ENCODE data around the gene PARP4.
"Not testable (repeated sequence)": the region's sequence is repeated elsewhere in the genome, so short reads cannot be mapped to it uniquely, and the experiment has no call there.

The PARP4 gene

GRCh38 chr13:24500977-24501376, 11.6 kb downstream of the PARP4 start:
- H3K14ac ChIP-seq (ENCODE audit: low read length) = no peak overlapping the region
- H3K4me1 ChIP-seq (ENCODE audit: control insufficient read depth in 2 of 2, insufficient read depth in 1 of 2, low read depth in 1 of 2, low read length in 2 of 2) = peaks cover 5 to 7% of the 10 kb centered on the region in 2 donors
- no CpG with 5 or more reads among the region's 2 CpGs for WGBS, 2 donors (ENCODE audit: extremely low coverage in 2 of 2, insufficient read length in 2 of 2, insufficient replicate concordance in 1 of 2)
- no peak overlapping the region for H2AK5ac ChIP-seq (ENCODE audit: low read depth, low read length)
- peaks cover 0 to 4% of the 10 kb centered on the region in 2 donors for H3K9me3 ChIP-seq (replicated peaks in 1 of 2; ENCODE audit: control insufficient read depth in 2 of 2, insufficient read depth in 1 of 2, low read depth in 1 of 2, low read length in 2 of 2)
- H2AFZ ChIP-seq (ENCODE audit: low read length) = no peak overlapping the region
- no peak overlapping the region for H2BK15ac ChIP-seq (ENCODE audit: low read length)
- H3K18ac ChIP-seq (ENCODE audit: low read length) = no peak overlapping the region
- H2BK12ac ChIP-seq (ENCODE audit: low read length) = no peak overlapping the region
- H3K27me3 ChIP-seq (ENCODE audit: control insufficient read depth in 3 of 3, insufficient read depth in 3 of 3, low read depth in 1 of 3, low read length in 3 of 3) = no peaks in the 10 kb centered on the region
- H3K23ac ChIP-seq (ENCODE audit: low read depth, low read length, poor library complexity) = no peak overlapping the region
- H2BK120ac ChIP-seq (ENCODE audit: low read depth, low read length) = no peak overlapping the region
- H4K91ac ChIP-seq (ENCODE audit: low read depth, low read length, poor library complexity) = no peak overlapping the region
- no peak overlapping the region for H4K8ac ChIP-seq (ENCODE audit: low read depth, low read length)
- H3K4me2 ChIP-seq (ENCODE audit: insufficient read depth, low read length, poor library complexity, severe bottlenecking) = no peak overlapping the region
- no peak for DNase-seq (ENCODE audit: low spot score)
- H2BK5ac ChIP-seq (ENCODE audit: low read length) = no peak overlapping the region
- H3K9ac ChIP-seq (ENCODE audit: low read depth, low read length, poor library complexity) = no peak overlapping the region
- no peak overlapping the region for H3K4ac ChIP-seq (ENCODE audit: low read length)
- H3K36me3 ChIP-seq (replicated peaks in 1 of 2; ENCODE audit: control insufficient read depth in 2 of 2, insufficient read depth in 2 of 2, low read length in 2 of 2) = peaks cover 10 to 59% of the 10 kb centered on the region in 2 donors
- H3K79me1 ChIP-seq (ENCODE audit: low read depth, low read length) = peaks cover 4% of the 10 kb centered on the region
- H3K27ac ChIP-seq (replicated peaks; ENCODE audit: low read length) = no peak overlapping the region
- no peak overlapping the region for H3K4me3 ChIP-seq (ENCODE audit: low read length in 2 of 2)

- H4K8ac ChIP-seq (ENCODE audit: low read depth, low read length) = no peak overlapping the region
- no CpG with 5 or more reads among the region's 1 CpG for WGBS, 2 donors (ENCODE audit: extremely low coverage in 2 of 2, insufficient read length in 2 of 2, insufficient replicate concordance in 1 of 2)
Observed at GRCh38 chr13:24497742-24498141, 14.8 kb downstream of the PARP4 start.

GRCh38 chr13:24496295-24496694, 16.3 kb downstream of the PARP4 start:
- H3K36me3 ChIP-seq (replicated peaks in 1 of 2; ENCODE audit: control insufficient read depth in 2 of 2, insufficient read depth in 2 of 2, low read length in 2 of 2) = peaks cover 18 to 90% of the 10 kb centered on the region in 2 donors

More at GRCh38 chr13:24497742-24498141, 14.8 kb downstream of the PARP4 start:
- Histone ChIP-seq H3K4me2 (ENCODE audit: insufficient read depth, low read length, poor library complexity, severe bottlenecking) (no peak overlapping the region), H3K79me1 (ENCODE audit: low read depth, low read length) (no peaks in the 10 kb centered on the region), H3K27ac (replicated peaks; ENCODE audit: low read length) (no peak overlapping the region), H3K9me3 (replicated peaks in 1 of 2; ENCODE audit: control insufficient read depth in 2 of 2, insufficient read depth in 1 of 2, low read depth in 1 of 2, low read length in 2 of 2) (no peaks in the 10 kb centered on the region), H3K36me3 (replicated peaks in 1 of 2; ENCODE audit: control insufficient read depth in 2 of 2, insufficient read depth in 2 of 2, low read length in 2 of 2) (peaks cover 18 to 84% of the 10 kb centered on the region in 2 donors), H3K14ac (ENCODE audit: low read length) (no peak overlapping the region), H3K4me1 (ENCODE audit: control insufficient read depth in 2 of 2, insufficient read depth in 1 of 2, low read depth in 1 of 2, low read length in 2 of 2) (peaks cover 3 to 4% of the 10 kb centered on the region in 2 donors), H3K27me3 (ENCODE audit: control insufficient read depth in 3 of 3, insufficient read depth in 3 of 3, low read depth in 1 of 3, low read length in 3 of 3) (no peaks in the 10 kb centered on the region), H2AK5ac (ENCODE audit: low read depth, low read length) (no peak overlapping the region), H4K91ac (ENCODE audit: low read depth, low read length, poor library complexity) (no peak overlapping the region), H3K9ac (ENCODE audit: low read depth, low read length, poor library complexity) (no peak overlapping the region), H2BK5ac (ENCODE audit: low read length) (no peak overlapping the region), H2BK120ac (ENCODE audit: low read depth, low read length) (no peak overlapping the region), H2AFZ (ENCODE audit: low read length) (no peak overlapping the region), H2BK12ac (ENCODE audit: low read length) (no peak overlapping the region), H3K23ac (ENCODE audit: low read depth, low read length, poor library complexity) (no peak overlapping the region), H3K4me3 (ENCODE audit: low read length in 2 of 2) (no peak overlapping the region), H3K4ac (ENCODE audit: low read length) (no peak overlapping the region), H2BK15ac (ENCODE audit: low read length) (no peak overlapping the region), H3K18ac (ENCODE audit: low read length) (no peak overlapping the region)
- no peak for DNase-seq (ENCODE audit: low spot score)

GRCh38 chr13:24495151-24495729, 17.3 kb downstream of the PARP4 start:
- no CpG with 5 or more reads among the region's 3 CpGs for WGBS, 2 donors (ENCODE audit: extremely low coverage in 2 of 2, insufficient read length in 2 of 2, insufficient replicate concordance in 1 of 2)
- Histone ChIP-seq H3K9ac (ENCODE audit: low read depth, low read length, poor library complexity) (no peak overlapping the region), H2BK15ac (ENCODE audit: low read length) (no peak overlapping the region), H2BK120ac (ENCODE audit: low read depth, low read length) (no peak overlapping the region), H3K4me1 (ENCODE audit: control insufficient read depth in 2 of 2, insufficient read depth in 1 of 2, low read depth in 1 of 2, low read length in 2 of 2) (no peaks in the 10 kb centered on the region), H3K14ac (ENCODE audit: low read length) (no peak overlapping the region), H2AFZ (ENCODE audit: low read length) (no peak overlapping the region), H3K36me3 (replicated peaks in 1 of 2; ENCODE audit: control insufficient read depth in 2 of 2, insufficient read depth in 2 of 2, low read length in 2 of 2) (peaks cover 18 to 88% of the 10 kb centered on the region in 2 donors), H3K18ac (ENCODE audit: low read length) (no peak overlapping the region), H2AK5ac (ENCODE audit: low read depth, low read length) (no peak overlapping the region), H4K91ac (ENCODE audit: low read depth, low read length, poor library complexity) (no peak overlapping the region), H3K79me1 (ENCODE audit: low read depth, low read length) (no peaks in the 10 kb centered on the region), H3K4me3 (ENCODE audit: low read length in 2 of 2) (no peak overlapping the region), H4K8ac (ENCODE audit: low read depth, low read length) (no peak overlapping the region), H2BK12ac (ENCODE audit: low read length) (no peak overlapping the region), H3K4ac (ENCODE audit: low read length) (no peak overlapping the region), H3K23ac (ENCODE audit: low read depth, low read length, poor library complexity) (no peak overlapping the region), H3K9me3 (replicated peaks in 1 of 2; ENCODE audit: control insufficient read depth in 2 of 2, insufficient read depth in 1 of 2, low read depth in 1 of 2, low read length in 2 of 2) (no peaks in the 10 kb centered on the region), H3K27ac (replicated peaks; ENCODE audit: low read length) (no peak overlapping the region), H3K27me3 (ENCODE audit: control insufficient read depth in 3 of 3, insufficient read depth in 3 of 3, low read depth in 1 of 3, low read length in 3 of 3) (no peaks in the 10 kb centered on the region), H2BK5ac (ENCODE audit: low read length) (no peak overlapping the region), H3K4me2 (ENCODE audit: insufficient read depth, low read length, poor library complexity, severe bottlenecking) (no peak overlapping the region)
- DNase-seq (ENCODE audit: low spot score) = no peak

More at GRCh38 chr13:24496295-24496694, 16.3 kb downstream of the PARP4 start:
- not testable (repeated sequence) for H3K18ac ChIP-seq (ENCODE audit: low read length); H2BK15ac ChIP-seq (ENCODE audit: low read length); H3K27ac ChIP-seq (replicated peaks; ENCODE audit: low read length); H4K91ac ChIP-seq (ENCODE audit: low read depth, low read length, poor library complexity); H3K23ac ChIP-seq (ENCODE audit: low read depth, low read length, poor library complexity); H3K27me3 ChIP-seq (ENCODE audit: control insufficient read depth in 3 of 3, insufficient read depth in 3 of 3, low read depth in 1 of 3, low read length in 3 of 3); H3K14ac ChIP-seq (ENCODE audit: low read length); DNase-seq (ENCODE audit: low spot score); H2BK12ac ChIP-seq (ENCODE audit: low read length); H3K9me3 ChIP-seq (replicated peaks in 1 of 2; ENCODE audit: control insufficient read depth in 2 of 2, insufficient read depth in 1 of 2, low read depth in 1 of 2, low read length in 2 of 2); H2AFZ ChIP-seq (ENCODE audit: low read length); H3K9ac ChIP-seq (ENCODE audit: low read depth, low read length, poor library complexity); H2BK5ac ChIP-seq (ENCODE audit: low read length); H3K4me3 ChIP-seq (ENCODE audit: low read length in 2 of 2); H4K8ac ChIP-seq (ENCODE audit: low read depth, low read length); H3K4ac ChIP-seq (ENCODE audit: low read length); H3K4me1 ChIP-seq (ENCODE audit: control insufficient read depth in 2 of 2, insufficient read depth in 1 of 2, low read depth in 1 of 2, low read length in 2 of 2); H3K79me1 ChIP-seq (ENCODE audit: low read depth, low read length); H2BK120ac ChIP-seq (ENCODE audit: low read depth, low read length); H3K4me2 ChIP-seq (ENCODE audit: insufficient read depth, low read length, poor library complexity, severe bottlenecking); H2AK5ac ChIP-seq (ENCODE audit: low read depth, low read length)
- no CpG with 5 or more reads among the region's 2 CpGs for WGBS, 2 donors (ENCODE audit: extremely low coverage in 2 of 2, insufficient read length in 2 of 2, insufficient replicate concordance in 1 of 2)

Measured in neuronal stem cell (in vitro differentiated cells).